ENCODE results near the gene INF2.

INF2 gene

GRCh38 chr14:104704252-104704651, 14.8 kb downstream of the INF2 start:
- H3K27me3 ChIP-seq (ENCODE audit: insufficient read depth, low read length), result no peaks in the 10 kb centered on the region
- no peak overlapping the region for H2AFZ ChIP-seq (ENCODE audit: low read length, unreplicated experiment)
- peaks cover 9% of the 10 kb centered on the region for H3K4me1 ChIP-seq (ENCODE audit: control insufficient read depth, insufficient read depth, low read length, unreplicated experiment)
- H3K79me2 ChIP-seq (ENCODE audit: control insufficient read depth, insufficient read depth, low read length, unreplicated experiment), result peaks cover 23% of the 10 kb centered on the region
- no peak overlapping the region for H3K4me3 ChIP-seq (ENCODE audit: low read depth, low read length)
- peaks cover 21% of the 10 kb centered on the region; the same call in 1 of the 2 replicates for H3K36me3 ChIP-seq (ENCODE audit: insufficient read depth, low read length)
- H3K27ac ChIP-seq (ENCODE audit: low read depth, low read length), result no peak overlapping the region

- Histone ChIP-seq H3K36me3 (ENCODE audit: insufficient read depth, low read length) (peaks cover 23% of the 10 kb centered on the region; the same call in 1 of the 2 replicates), H3K4me3 (ENCODE audit: low read depth, low read length) (no peak overlapping the region), H3K79me2 (ENCODE audit: control insufficient read depth, insufficient read depth, low read length, unreplicated experiment) (peaks cover 11% of the 10 kb centered on the region), H3K27me3 (ENCODE audit: insufficient read depth, low read length) (no peaks in the 10 kb centered on the region), H3K27ac (ENCODE audit: low read depth, low read length) (no peak overlapping the region), H2AFZ (ENCODE audit: low read length, unreplicated experiment) (no peak overlapping the region), H3K4me1 (ENCODE audit: control insufficient read depth, insufficient read depth, low read length, unreplicated experiment) (peaks cover 10% of the 10 kb centered on the region)
These were observed 16.1 kb downstream of the INF2 start for GRCh38 chr14:104705340-104706047.

DNA sequence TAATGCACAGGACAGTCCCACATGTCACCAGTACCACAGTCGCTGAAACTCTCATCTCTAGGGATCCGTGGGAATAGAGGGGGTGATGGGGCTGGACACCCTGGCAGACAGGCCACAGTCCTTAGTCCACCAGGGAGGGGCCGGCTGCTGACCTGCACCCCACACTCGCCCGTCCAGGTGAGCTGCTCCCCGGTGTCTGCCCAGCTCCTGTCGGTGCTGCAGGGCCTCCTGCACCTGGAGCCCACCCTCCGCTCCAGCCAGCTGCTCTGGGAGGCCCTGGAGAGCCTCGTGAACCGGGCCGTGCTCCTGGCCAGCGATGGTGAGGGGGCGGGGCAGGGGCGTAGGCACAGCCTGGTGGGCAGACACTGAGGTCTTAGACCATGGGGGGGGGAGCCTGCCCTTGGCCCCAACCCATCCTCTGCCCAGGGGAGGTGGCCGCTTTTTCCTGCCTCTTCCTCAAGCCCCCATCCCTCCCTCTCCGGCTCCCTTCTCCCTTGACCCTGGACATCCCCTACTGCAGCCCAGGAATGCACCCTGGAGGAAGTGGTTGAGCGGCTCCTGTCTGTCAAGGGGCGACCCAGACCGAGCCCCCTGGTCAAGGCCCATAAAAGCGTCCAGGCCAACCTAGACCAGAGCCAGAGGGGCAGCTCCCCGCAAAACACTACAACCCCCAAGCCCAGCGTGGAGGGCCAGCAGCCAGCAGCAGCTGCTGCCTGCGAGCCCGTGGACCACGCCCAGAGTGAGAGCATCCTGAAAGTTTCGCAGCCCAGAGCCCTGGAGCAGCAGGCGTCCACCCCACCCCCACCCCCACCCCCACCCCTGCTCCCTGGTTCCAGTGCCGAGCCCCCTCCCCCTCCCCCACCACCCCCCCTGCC, 17.6 kb downstream of the INF2 start:
- H3K4me3 ChIP-seq (ENCODE audit: low read depth, low read length), result no peak overlapping the region
- H3K79me2 ChIP-seq (ENCODE audit: control insufficient read depth, insufficient read depth, low read length, unreplicated experiment), result peaks cover 4% of the 10 kb centered on the region
- no peaks in the 10 kb centered on the region for H3K27me3 ChIP-seq (ENCODE audit: insufficient read depth, low read length)
- H3K4me1 ChIP-seq (ENCODE audit: control insufficient read depth, insufficient read depth, low read length, unreplicated experiment), result peaks cover 10% of the 10 kb centered on the region
- no peak overlapping the region for H3K27ac ChIP-seq (ENCODE audit: low read depth, low read length)
- peaks cover 30% of the 10 kb centered on the region; the same call in 1 of the 2 replicates for H3K36me3 ChIP-seq (ENCODE audit: insufficient read depth, low read length)
- H2AFZ ChIP-seq (ENCODE audit: low read length, unreplicated experiment), result no peak overlapping the region

DNA sequence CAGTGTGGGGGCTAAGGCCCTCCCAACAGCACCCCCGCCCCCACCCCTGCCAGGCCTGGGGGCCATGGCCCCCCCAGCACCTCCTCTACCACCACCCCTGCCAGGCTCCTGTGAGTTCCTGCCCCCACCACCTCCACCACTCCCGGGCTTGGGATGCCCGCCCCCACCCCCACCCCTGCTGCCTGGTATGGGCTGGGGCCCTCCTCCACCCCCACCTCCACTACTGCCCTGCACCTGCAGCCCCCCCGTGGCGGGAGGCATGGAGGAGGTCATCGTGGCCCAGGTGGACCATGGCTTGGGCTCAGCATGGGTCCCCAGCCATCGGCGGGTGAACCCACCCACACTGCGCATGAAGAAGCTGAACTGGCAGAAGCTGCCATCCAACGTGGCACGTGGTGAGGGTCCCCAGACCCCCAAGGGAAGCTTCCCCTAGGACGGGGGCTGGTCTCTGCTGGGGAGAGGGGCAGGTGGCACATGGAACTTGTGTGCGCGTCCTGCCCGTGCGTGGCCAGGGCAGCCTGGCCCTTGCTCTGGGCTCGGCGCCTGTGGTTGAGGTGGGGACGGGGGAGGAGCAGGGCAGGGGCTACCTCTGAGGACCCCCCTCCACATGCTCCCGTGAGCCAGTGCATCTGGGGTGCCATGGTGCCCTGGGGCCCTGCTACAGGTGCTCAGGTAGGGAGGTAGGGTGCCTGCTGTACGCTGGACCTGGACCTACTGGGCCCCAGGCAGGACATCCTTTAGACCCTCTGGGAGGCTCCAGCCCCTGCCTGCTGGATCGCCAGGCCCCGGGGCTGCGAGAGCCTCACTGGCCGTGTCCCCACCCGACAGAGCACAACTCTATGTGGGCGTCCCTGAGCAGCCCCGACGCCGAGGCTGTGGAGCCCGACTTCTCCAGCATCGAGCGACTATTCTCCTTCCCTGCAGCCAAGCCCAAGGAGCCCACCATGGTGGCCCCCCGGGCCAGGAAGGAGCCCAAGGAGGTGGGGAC, 18.5 kb downstream of the INF2 start:
- Histone ChIP-seq H2AFZ (ENCODE audit: low read length, unreplicated experiment) (no peak overlapping the region), H3K27ac (ENCODE audit: low read depth, low read length) (no peak overlapping the region), H3K27me3 (ENCODE audit: insufficient read depth, low read length) (no peaks in the 10 kb centered on the region), H3K36me3 (ENCODE audit: insufficient read depth, low read length) (peaks cover 30% of the 10 kb centered on the region; the same call in 1 of the 2 replicates), H3K79me2 (ENCODE audit: control insufficient read depth, insufficient read depth, low read length, unreplicated experiment) (peaks cover 4% of the 10 kb centered on the region), H3K4me1 (ENCODE audit: control insufficient read depth, insufficient read depth, low read length, unreplicated experiment) (peaks cover 10% of the 10 kb centered on the region), H3K4me3 (ENCODE audit: low read depth, low read length) (no peak overlapping the region)

GRCh38 chr14:104708606-104709268, 19.3 kb downstream of the INF2 start:
- Histone ChIP-seq H3K4me1 (ENCODE audit: control insufficient read depth, insufficient read depth, low read length, unreplicated experiment) (peaks cover 10% of the 10 kb centered on the region), H3K79me2 (ENCODE audit: control insufficient read depth, insufficient read depth, low read length, unreplicated experiment) (peaks cover 1% of the 10 kb centered on the region), H3K4me3 (ENCODE audit: low read depth, low read length) (no peak overlapping the region), H2AFZ (ENCODE audit: low read length, unreplicated experiment) (no peak overlapping the region), H3K36me3 (ENCODE audit: insufficient read depth, low read length) (peaks cover 22% of the 10 kb centered on the region; the same call in 1 of the 2 replicates), H3K27ac (ENCODE audit: low read depth, low read length) (no peak overlapping the region), H3K27me3 (ENCODE audit: insufficient read depth, low read length) (no peaks in the 10 kb centered on the region)

DNA sequence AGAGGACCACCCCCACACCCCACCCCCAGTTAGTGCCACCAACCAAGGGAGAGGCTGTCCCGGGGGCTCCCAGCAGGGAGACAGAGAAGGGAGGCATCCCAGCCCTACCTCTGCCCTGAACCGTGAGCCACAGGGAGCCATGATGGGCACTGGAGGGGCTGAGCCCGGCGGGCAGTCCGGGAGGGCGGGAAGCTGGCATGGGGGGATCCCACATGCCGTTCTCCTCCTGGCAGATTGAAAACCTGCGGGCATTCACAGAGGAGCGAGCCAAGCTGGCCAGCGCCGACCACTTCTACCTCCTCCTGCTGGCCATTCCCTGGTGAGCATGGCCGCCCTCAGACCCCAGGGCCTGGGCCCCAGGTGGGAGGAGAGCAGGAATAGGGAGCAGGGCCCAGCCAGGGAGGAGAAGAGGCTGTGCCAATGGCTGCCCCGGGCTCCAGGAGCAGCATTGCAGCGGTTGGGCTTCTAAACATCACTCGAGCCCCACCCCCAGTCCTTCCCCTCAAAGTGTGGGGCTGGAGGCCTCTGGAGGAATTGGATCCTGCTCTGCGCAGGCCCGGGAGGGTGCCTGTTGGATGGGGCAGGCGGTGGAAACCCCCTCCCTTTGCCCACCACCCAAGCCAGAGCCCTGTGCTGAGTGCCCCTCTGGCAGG, 20.1 kb downstream of the INF2 start:
- Histone ChIP-seq H3K27me3 (ENCODE audit: insufficient read depth, low read length) (no peaks in the 10 kb centered on the region), H2AFZ (ENCODE audit: low read length, unreplicated experiment) (no peak overlapping the region), H3K4me3 (ENCODE audit: low read depth, low read length) (no peak overlapping the region), H3K4me1 (ENCODE audit: control insufficient read depth, insufficient read depth, low read length, unreplicated experiment) (peaks cover 10% of the 10 kb centered on the region), H3K79me2 (ENCODE audit: control insufficient read depth, insufficient read depth, low read length, unreplicated experiment) (no peaks in the 10 kb centered on the region), H3K36me3 (ENCODE audit: insufficient read depth, low read length) (peaks cover 15% of the 10 kb centered on the region; the same call in 1 of the 2 replicates), H3K27ac (ENCODE audit: low read depth, low read length) (no peak overlapping the region)

GRCh38 chr14:104710071-104710735, 20.8 kb downstream of the INF2 start:
- H3K4me1 ChIP-seq (ENCODE audit: control insufficient read depth, insufficient read depth, low read length, unreplicated experiment), result peaks cover 10% of the 10 kb centered on the region
- no peaks in the 10 kb centered on the region for H3K27me3 ChIP-seq (ENCODE audit: insufficient read depth, low read length)
- H3K4me3 ChIP-seq (ENCODE audit: low read depth, low read length), result no peak overlapping the region
- no peak overlapping the region for H2AFZ ChIP-seq (ENCODE audit: low read length, unreplicated experiment)
- H3K27ac ChIP-seq (ENCODE audit: low read depth, low read length), result no peak overlapping the region
- no peaks in the 10 kb centered on the region for H3K79me2 ChIP-seq (ENCODE audit: control insufficient read depth, insufficient read depth, low read length, unreplicated experiment)
- peaks cover 14% of the 10 kb centered on the region; the same call in 1 of the 2 replicates for H3K36me3 ChIP-seq (ENCODE audit: insufficient read depth, low read length)

GRCh38 chr14:104712881-104713734, 23.7 kb downstream of the INF2 start:
- Histone ChIP-seq H3K79me2 (ENCODE audit: control insufficient read depth, insufficient read depth, low read length, unreplicated experiment) (no peaks in the 10 kb centered on the region), H3K27me3 (ENCODE audit: insufficient read depth, low read length) (no peaks in the 10 kb centered on the region), H3K4me1 (ENCODE audit: control insufficient read depth, insufficient read depth, low read length, unreplicated experiment) (peaks cover 7% of the 10 kb centered on the region), H2AFZ (ENCODE audit: low read length, unreplicated experiment) (no peak overlapping the region), H3K27ac (ENCODE audit: low read depth, low read length) (no peak overlapping the region), H3K4me3 (ENCODE audit: low read depth, low read length) (no peak overlapping the region), H3K36me3 (ENCODE audit: insufficient read depth, low read length) (peaks cover 14% of the 10 kb centered on the region; the same call in 1 of the 2 replicates)

All from ACC112 (cell line).